ENCODE results near the gene HNRNPL. TPM values are rescaled to one million over a fixed set of nuclear protein-coding genes. Genes with fewer than 3 reads are reported as not detected.

The HNRNPL gene
- total and polyA plus RNA-seq, 9 of the 15 experiments (the other 6 are each of a cell fraction or from before 2014, with no cell fraction given) = 39.5 to 610 (median 299) TPM

DNA sequence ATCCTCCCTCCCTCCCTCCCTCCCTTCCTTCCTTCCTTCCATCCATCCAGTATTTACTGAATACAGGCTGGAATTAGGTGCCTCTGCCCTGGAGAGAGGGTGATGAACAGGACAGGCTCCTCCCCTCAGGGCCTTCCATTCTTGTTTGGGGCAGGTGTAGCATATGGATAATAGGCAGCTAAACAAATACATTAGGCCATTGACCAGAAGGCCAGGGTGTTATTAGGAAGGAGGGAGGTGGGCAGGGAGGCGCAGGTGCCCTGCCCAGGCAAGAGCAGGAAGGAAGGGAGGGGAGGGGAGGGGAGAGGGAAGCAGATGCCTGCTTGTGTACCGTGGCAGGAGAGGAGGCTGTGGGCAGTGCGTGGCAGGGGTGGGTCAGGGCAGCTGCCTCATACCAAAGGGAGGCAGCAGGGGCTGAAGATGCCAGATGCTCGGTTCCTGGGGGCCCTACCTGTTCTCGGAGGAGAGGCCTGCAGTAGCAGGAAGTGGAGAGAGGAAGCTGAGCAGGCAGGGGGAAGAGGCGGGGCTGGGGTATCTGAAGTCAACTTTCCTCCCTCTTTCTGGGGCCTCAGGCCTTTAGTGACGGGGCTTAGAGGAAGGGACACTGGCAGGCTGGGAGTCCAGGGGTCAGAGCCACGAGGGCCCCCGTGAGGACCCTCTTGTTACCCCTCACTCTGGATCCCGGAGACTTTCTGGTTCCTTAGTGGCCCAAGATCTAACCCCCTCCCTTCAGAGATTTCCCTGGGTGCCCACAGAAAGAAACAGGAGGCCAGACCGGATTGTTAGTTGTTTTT, 28.2 kb upstream of the HNRNPL start, which contains the start of gene RINL (continued):
- TF ChIP-seq POLR2AphosphoS2 (IDR thresholded peaks at IDR 0.05; ENCODE audit: low read length) (no peak), ZNF707 (CRISPR knock-in tag; conservative IDR thresholded peaks at IDR 0.05) (no peak), ZNF282 (CRISPR knock-in tag; IDR thresholded peaks at IDR 0.05) (no peak), MXI1 (IDR thresholded peaks at IDR 0.05; ENCODE audit: low read depth, low read length) (no peak), ZNF232 (CRISPR knock-in tag; IDR thresholded peaks at IDR 0.05) (no peak), ZBTB1 (CRISPR knock-in tag; IDR thresholded peaks at IDR 0.05; ENCODE audit: borderline replicate concordance, low read depth) (no peak), POLR2H (tag; IDR thresholded peaks at IDR 0.05; ENCODE audit: low read depth) (no peak), CBFB (CRISPR knock-in tag; IDR thresholded peaks at IDR 0.05) (no peak), ZNF217 (CRISPR knock-in tag; IDR thresholded peaks at IDR 0.05) (no peak), EWSR1 (IDR thresholded peaks at IDR 0.05; ENCODE audit: borderline replicate concordance, low read depth, partially characterized antibody) (no peak), PTTG1 (tag; IDR thresholded peaks at IDR 0.05; ENCODE audit: low read depth) (no peak), HDGF (IDR thresholded peaks at IDR 0.05) (0 out of 2 replicates have a peak, but pooled peaks have one; percentile 40), ZNF586 (CRISPR knock-in tag; conservative IDR thresholded peaks at IDR 0.05) (no peak), MYNN (IDR thresholded peaks at IDR 0.05) (0 out of 2 replicates have a peak, but pooled peaks have one; percentile 14), MYNN (CRISPR knock-in tag; IDR thresholded peaks at IDR 0.05) (no peak), TARDBP (IDR thresholded peaks at IDR 0.05) (no peak), PRPF4 (IDR thresholded peaks at IDR 0.05; ENCODE audit: insufficient read depth, low read depth, low read length, poor library complexity, severe bottlenecking) (no peak), NBN (IDR thresholded peaks at IDR 0.05; ENCODE audit: low read depth) (no peak), ZNF274 (IDR thresholded peaks at IDR 0.05; ENCODE audit: borderline replicate concordance, low read depth, low read length) (no peak), SPI1 (IDR thresholded peaks at IDR 0.05; ENCODE audit: borderline replicate concordance, low read depth, low read length) (peak; percentile 86; the same call in 1 of the 2 replicates), SUPT5H (IDR thresholded peaks at IDR 0.05) (0 out of 2 replicates have a peak, but pooled peaks have one; percentile 45), TFAM (CRISPR knock-in tag; conservative IDR thresholded peaks at IDR 0.05) (no peak), KAT8 (IDR thresholded peaks at IDR 0.05; ENCODE audit: low read depth) (no peak), PHTF2 (CRISPR knock-in tag; IDR thresholded peaks at IDR 0.05) (no peak), ZNF764 (CRISPR knock-in tag; IDR thresholded peaks at IDR 0.05; ENCODE audit: low read depth) (no peak), POLR2B (IDR thresholded peaks at IDR 0.05; ENCODE audit: low read depth, partially characterized antibody) (peak; percentile 37), ZNF3 (CRISPR knock-in tag; IDR thresholded peaks at IDR 0.05) (no peak)
- TF ChIP-seq, protein P1, sequence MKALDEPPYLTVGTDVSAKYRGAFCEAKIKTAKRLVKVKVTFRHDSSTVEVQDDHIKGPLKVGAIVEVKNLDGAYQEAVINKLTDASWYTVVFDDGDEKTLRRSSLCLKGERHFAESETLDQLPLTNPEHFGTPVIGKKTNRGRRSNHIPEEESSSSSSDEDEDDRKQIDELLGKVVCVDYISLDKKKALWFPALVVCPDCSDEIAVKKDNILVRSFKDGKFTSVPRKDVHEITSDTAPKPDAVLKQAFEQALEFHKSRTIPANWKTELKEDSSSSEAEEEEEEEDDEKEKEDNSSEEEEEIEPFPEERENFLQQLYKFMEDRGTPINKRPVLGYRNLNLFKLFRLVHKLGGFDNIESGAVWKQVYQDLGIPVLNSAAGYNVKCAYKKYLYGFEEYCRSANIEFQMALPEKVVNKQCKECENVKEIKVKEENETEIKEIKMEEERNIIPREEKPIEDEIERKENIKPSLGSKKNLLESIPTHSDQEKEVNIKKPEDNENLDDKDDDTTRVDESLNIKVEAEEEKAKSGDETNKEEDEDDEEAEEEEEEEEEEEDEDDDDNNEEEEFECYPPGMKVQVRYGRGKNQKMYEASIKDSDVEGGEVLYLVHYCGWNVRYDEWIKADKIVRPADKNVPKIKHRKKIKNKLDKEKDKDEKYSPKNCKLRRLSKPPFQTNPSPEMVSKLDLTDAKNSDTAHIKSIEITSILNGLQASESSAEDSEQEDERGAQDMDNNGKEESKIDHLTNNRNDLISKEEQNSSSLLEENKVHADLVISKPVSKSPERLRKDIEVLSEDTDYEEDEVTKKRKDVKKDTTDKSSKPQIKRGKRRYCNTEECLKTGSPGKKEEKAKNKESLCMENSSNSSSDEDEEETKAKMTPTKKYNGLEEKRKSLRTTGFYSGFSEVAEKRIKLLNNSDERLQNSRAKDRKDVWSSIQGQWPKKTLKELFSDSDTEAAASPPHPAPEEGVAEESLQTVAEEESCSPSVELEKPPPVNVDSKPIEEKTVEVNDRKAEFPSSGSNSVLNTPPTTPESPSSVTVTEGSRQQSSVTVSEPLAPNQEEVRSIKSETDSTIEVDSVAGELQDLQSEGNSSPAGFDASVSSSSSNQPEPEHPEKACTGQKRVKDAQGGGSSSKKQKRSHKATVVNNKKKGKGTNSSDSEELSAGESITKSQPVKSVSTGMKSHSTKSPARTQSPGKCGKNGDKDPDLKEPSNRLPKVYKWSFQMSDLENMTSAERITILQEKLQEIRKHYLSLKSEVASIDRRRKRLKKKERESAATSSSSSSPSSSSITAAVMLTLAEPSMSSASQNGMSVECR (CRISPR knock-in tag; IDR thresholded peaks at IDR 0.05) = 0 out of 2 replicates have a peak, but pooled peaks have one; percentile 41
